ENCODE results near the gene NABP2.

DNA sequence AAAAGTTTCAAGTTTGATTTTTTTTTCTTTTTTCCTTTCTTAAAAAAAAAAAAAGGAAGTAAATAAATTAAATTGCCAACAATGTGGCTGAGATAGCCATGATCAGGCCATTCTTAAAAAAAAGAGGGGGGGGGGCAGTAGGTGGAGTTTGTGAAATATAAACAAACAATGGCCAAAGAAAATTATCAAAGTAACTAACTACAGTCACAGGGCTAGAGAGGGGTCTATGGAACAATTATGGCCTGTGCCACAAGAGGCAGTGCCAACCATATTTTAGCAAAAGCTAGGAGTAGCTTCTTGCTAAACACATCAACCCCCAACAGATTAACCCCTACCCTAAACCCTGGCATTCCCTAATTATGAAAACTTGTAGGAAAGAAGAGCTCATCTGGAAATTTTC is 18.7 kb upstream of the NABP2 start:
- TF ChIP-seq, protein P1, sequence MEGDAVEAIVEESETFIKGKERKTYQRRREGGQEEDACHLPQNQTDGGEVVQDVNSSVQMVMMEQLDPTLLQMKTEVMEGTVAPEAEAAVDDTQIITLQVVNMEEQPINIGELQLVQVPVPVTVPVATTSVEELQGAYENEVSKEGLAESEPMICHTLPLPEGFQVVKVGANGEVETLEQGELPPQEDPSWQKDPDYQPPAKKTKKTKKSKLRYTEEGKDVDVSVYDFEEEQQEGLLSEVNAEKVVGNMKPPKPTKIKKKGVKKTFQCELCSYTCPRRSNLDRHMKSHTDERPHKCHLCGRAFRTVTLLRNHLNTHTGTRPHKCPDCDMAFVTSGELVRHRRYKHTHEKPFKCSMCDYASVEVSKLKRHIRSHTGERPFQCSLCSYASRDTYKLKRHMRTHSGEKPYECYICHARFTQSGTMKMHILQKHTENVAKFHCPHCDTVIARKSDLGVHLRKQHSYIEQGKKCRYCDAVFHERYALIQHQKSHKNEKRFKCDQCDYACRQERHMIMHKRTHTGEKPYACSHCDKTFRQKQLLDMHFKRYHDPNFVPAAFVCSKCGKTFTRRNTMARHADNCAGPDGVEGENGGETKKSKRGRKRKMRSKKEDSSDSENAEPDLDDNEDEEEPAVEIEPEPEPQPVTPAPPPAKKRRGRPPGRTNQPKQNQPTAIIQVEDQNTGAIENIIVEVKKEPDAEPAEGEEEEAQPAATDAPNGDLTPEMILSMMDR (IDR thresholded peaks at IDR 0.05), result peak in 1 of 6 experiments; percentile 4
- no peak for TF ChIP-seq POLR2A (IDR thresholded peaks at IDR 0.05)

Measured in esophagus squamous epithelium (tissue), 4 donors.